Measurements from ENCODE around the gene RPL37A. TPM values are rescaled to one million over a fixed set of nuclear protein-coding genes. Genes with fewer than 3 reads are reported as not detected.

The RPL37A gene
- polyA plus RNA-seq (ENCODE audit: insufficient read length in 12 of 12), result 1,000 to 10,000 TPM in 11 of 12 donors, not detected in 1; 3,306 to 5,343 (median 4,126) TPM
- long read RNA-seq, donor 1, transcript RPL37A-210 (4 exons, 3,647 nt), result major isoform, 2,344 of 2,877 reads
- long read RNA-seq, donor 1, transcript RPL37A-201 (3 exons, 742 nt), result minor isoform, 342 of 2,877 reads
- long read RNA-seq, donor 1, transcript RPL37A-209 (3 exons, 1,701 nt), result minor isoform, 19 of 2,877 reads
- long read RNA-seq, donor 1, transcript RPL37A-208 (2 exons, 2,225 nt), result minor isoform, 9 of 2,877 reads
- long read RNA-seq, donor 1, partial matches to known transcripts, result 76 of 2,877 reads
- long read RNA-seq, donor 1, other reads (novel, unspliced or antisense), result 84 of 2,877 reads
- long read RNA-seq, donor 2, transcript RPL37A-210 (4 exons, 3,647 nt), result major isoform, 2,618 of 3,877 reads
- long read RNA-seq, donor 2, transcript RPL37A-209 (3 exons, 1,701 nt), result minor isoform, 24 of 3,877 reads
- long read RNA-seq, donor 2, transcript RPL37A-201 (3 exons, 742 nt), result minor isoform, 879 of 3,877 reads
- long read RNA-seq, donor 2, transcript RPL37A-208 (2 exons, 2,225 nt), result minor isoform, 16 of 3,877 reads
- long read RNA-seq, donor 2, partial matches to known transcripts, result 216 of 3,877 reads
- long read RNA-seq, donor 2, other reads (novel, unspliced or antisense), result 112 of 3,877 reads
- long read RNA-seq, donor 3, transcript RPL37A-209 (3 exons, 1,701 nt), result minor isoform, 8 of 1,945 reads
- long read RNA-seq, donor 3, transcript RPL37A-201 (3 exons, 742 nt), result minor isoform, 274 of 1,945 reads
- long read RNA-seq, donor 3, transcript RPL37A-210 (4 exons, 3,647 nt), result major isoform, 1,558 of 1,945 reads
- long read RNA-seq, donor 3, partial matches to known transcripts, result 49 of 1,945 reads
- long read RNA-seq, donor 3, other reads (novel, unspliced or antisense), result 50 of 1,945 reads
- long read RNA-seq, donor 4, transcript RPL37A-210 (4 exons, 3,647 nt), result major isoform, 1,359 of 1,729 reads
- long read RNA-seq, donor 4, transcript RPL37A-209 (3 exons, 1,701 nt), result minor isoform, 12 of 1,729 reads
- long read RNA-seq, donor 4, transcript RPL37A-208 (2 exons, 2,225 nt), result minor isoform, 11 of 1,729 reads
- long read RNA-seq, donor 4, transcript RPL37A-201 (3 exons, 742 nt), result minor isoform, 251 of 1,729 reads
- long read RNA-seq, donor 4, partial matches to known transcripts, result 33 of 1,729 reads
- long read RNA-seq, donor 4, other reads (novel, unspliced or antisense), result 59 of 1,729 reads
- long read RNA-seq, donor 5, transcript RPL37A-210 (4 exons, 3,647 nt), result major isoform, 2,325 of 3,029 reads
- long read RNA-seq, donor 5, transcript RPL37A-208 (2 exons, 2,225 nt), result minor isoform, 7 of 3,029 reads
- long read RNA-seq, donor 5, transcript RPL37A-209 (3 exons, 1,701 nt), result minor isoform, 17 of 3,029 reads
- long read RNA-seq, donor 5, transcript RPL37A-201 (3 exons, 742 nt), result minor isoform, 510 of 3,029 reads
- long read RNA-seq, donor 5, partial matches to known transcripts, result 92 of 3,029 reads
- long read RNA-seq, donor 5, other reads (novel, unspliced or antisense), result 72 of 3,029 reads
- long read RNA-seq, donor 6, transcript RPL37A-208 (2 exons, 2,225 nt), result minor isoform, 11 of 2,421 reads
- long read RNA-seq, donor 6, transcript RPL37A-209 (3 exons, 1,701 nt), result minor isoform, 14 of 2,421 reads
- long read RNA-seq, donor 6, transcript RPL37A-201 (3 exons, 742 nt), result minor isoform, 512 of 2,421 reads
- long read RNA-seq, donor 6, transcript RPL37A-210 (4 exons, 3,647 nt), result major isoform, 1,729 of 2,421 reads
- long read RNA-seq, donor 6, partial matches to known transcripts, result 82 of 2,421 reads
- long read RNA-seq, donor 6, other reads (novel, unspliced or antisense), result 67 of 2,421 reads
- long read RNA-seq, donor 7, transcript RPL37A-209 (3 exons, 1,701 nt), result minor isoform, 10 of 1,967 reads
- long read RNA-seq, donor 7, transcript RPL37A-201 (3 exons, 742 nt), result minor isoform, 308 of 1,967 reads
- long read RNA-seq, donor 7, transcript RPL37A-210 (4 exons, 3,647 nt), result major isoform, 1,554 of 1,967 reads
- long read RNA-seq, donor 7, transcript RPL37A-208 (2 exons, 2,225 nt), result minor isoform, 9 of 1,967 reads
- long read RNA-seq, donor 7, partial matches to known transcripts, result 35 of 1,967 reads
- long read RNA-seq, donor 7, other reads (novel, unspliced or antisense), result 48 of 1,967 reads
- long read RNA-seq, donor 8, transcript RPL37A-210 (4 exons, 3,647 nt), result major isoform, 2,438 of 3,153 reads
- long read RNA-seq, donor 8, transcript RPL37A-209 (3 exons, 1,701 nt), result minor isoform, 20 of 3,153 reads
- long read RNA-seq, donor 8, transcript RPL37A-208 (2 exons, 2,225 nt), result minor isoform, 9 of 3,153 reads
- long read RNA-seq, donor 8, transcript RPL37A-201 (3 exons, 742 nt), result minor isoform, 491 of 3,153 reads
- long read RNA-seq, donor 8, partial matches to known transcripts, result 91 of 3,153 reads
- long read RNA-seq, donor 8, other reads (novel, unspliced or antisense), result 101 of 3,153 reads
- long read RNA-seq, donor 9, transcript RPL37A-201 (3 exons, 742 nt), result minor isoform, 680 of 2,755 reads
- long read RNA-seq, donor 9, transcript RPL37A-210 (4 exons, 3,647 nt), result major isoform, 1,893 of 2,755 reads
- long read RNA-seq, donor 9, transcript RPL37A-209 (3 exons, 1,701 nt), result minor isoform, 14 of 2,755 reads
- long read RNA-seq, donor 9, transcript RPL37A-208 (2 exons, 2,225 nt), result minor isoform, 13 of 2,755 reads
- long read RNA-seq, donor 9, partial matches to known transcripts, result 86 of 2,755 reads
- long read RNA-seq, donor 9, other reads (novel, unspliced or antisense), result 62 of 2,755 reads
- long read RNA-seq, donor 10, transcript RPL37A-209 (3 exons, 1,701 nt), result minor isoform, 33 of 3,219 reads
- long read RNA-seq, donor 10, transcript RPL37A-201 (3 exons, 742 nt), result minor isoform, 554 of 3,219 reads
- long read RNA-seq, donor 10, transcript RPL37A-208 (2 exons, 2,225 nt), result minor isoform, 10 of 3,219 reads
- long read RNA-seq, donor 10, transcript RPL37A-210 (4 exons, 3,647 nt), result major isoform, 2,471 of 3,219 reads
- long read RNA-seq, donor 10, partial matches to known transcripts, result 85 of 3,219 reads
- long read RNA-seq, donor 10, other reads (novel, unspliced or antisense), result 64 of 3,219 reads
- long read RNA-seq, donor 11, transcript RPL37A-201 (3 exons, 742 nt), result minor isoform, 501 of 4,394 reads
- long read RNA-seq, donor 11, transcript RPL37A-208 (2 exons, 2,225 nt), result minor isoform, 29 of 4,394 reads
- long read RNA-seq, donor 11, transcript RPL37A-209 (3 exons, 1,701 nt), result minor isoform, 40 of 4,394 reads
- long read RNA-seq, donor 11, transcript RPL37A-210 (4 exons, 3,647 nt), result major isoform, 3,578 of 4,394 reads
- long read RNA-seq, donor 11, partial matches to known transcripts, result 150 of 4,394 reads
- long read RNA-seq, donor 11, other reads (novel, unspliced or antisense), result 92 of 4,394 reads

DNA sequence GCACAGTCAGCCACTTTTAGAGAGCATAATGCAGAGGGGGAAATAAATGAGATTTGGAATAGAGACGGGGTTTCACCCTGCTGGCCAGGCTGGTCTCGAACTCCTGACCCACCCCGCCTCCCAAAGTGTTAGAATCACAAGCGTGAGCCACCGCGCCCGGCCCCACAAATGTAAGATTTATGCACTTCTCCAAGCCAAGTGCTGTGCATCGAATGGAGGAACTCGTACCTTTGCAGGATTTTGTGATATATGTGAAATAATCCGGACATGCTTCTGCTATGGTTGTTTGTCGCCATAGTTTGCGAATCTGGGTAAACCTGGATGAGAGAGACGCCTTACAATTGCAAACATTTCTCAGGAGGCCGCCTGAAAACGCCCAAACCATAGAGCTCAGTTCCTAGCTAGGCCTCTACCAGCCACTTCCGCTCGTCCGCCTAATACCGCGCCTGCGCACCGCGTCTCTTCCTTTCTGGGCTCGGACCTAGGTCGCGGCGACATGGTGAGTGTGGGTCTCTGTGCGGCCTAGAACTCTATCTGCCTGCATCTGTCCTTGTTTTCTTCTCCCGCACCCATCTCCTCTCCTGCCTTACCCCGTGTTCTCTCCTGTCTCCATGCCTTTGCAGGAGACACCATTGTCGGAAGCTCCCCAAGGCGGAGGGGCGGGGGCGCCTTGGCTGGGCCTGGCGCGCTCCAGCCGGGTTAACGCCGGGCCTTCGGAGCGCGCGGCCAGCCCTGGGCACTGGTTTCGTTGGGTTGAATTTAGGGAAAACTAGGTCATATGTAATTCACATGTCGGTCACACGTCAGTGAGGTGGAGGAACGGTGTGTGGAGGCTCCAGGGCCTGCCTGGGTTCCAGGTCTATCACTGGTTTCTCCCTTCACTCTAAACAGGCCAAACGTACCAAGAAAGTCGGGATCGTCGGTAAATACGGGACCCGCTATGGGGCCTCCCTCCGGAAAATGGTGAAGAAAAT lies at the start of gene RPL37A:
TSS of gene RPL37A (plus strand) at position 466 of the 974 bp plus-strand sequence. CDS start at position 497, 31 bp downstream.
- peak; percentile 98 for DNase-seq

DNA sequence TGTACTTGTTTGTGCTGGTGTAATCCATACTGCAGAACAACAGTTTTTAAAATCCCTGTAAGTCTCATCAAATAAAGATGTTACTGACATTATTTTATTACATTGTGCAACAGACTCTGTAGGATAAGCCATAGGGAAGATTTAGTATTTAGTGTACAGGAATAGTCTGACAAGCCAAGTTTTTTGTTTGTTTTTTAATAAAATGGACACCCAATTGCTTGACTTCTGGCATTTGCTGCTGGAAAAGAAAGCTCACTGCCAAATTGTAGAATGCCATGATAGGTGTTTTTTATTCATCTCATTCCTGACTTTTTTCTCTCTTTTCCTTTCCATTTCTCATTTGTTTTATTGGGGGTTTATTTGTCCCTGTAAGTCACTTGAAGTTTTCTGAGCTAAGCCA lies 48.3 kb upstream of the RPL37A start:
- DNase-seq, result no peak

DNA sequence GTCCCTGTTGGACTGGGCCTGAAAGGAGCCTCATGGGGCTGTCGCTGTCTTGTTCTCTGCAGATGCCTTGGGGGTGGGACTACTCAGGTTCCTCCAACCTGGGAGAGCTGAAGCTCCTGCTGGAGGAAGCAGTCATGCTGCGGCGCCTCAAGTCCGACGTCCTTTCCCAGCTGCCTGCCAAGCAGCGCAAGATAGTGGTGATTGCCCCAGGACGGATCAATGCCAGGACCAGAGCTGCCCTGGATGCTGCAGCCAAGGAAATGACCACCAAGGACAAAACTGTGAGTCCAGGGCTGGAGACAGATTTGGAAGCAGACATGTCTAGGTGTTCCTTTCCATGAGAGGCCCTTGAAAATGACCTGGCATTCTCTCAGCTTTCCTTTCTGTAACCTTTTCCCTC lies 47.9 kb upstream of the RPL37A start:
- DNase-seq, result no peak

DNA sequence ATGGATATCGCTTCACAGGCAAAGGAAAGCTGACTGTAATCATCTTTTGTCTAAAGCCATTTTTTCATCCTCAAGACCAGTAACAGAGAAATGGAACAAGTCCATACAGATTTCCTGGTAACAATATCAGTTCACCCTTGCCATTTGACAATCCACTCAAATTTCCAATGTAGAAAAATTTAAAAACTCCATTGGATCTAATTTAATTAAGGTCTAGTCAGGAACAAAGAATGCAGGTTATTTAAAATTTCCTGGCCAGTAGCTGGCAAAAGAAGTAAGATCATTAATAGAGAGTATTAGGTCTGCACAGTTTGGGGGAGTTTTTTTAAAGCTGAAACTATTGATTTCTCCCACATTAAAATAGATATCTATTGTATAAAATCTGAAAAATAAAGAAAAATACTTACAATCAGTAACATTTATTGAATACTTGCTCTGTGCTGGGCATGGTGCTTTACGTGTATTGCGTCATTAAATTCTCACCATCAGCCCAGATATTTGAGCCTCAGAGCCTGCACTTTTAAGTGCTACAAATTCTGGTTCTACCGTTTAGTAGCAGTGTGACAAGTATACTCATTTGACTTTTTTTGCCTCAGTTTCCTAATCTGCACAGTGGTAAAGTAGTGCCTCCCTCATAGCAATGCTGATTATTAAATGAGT lies 44.6 kb upstream of the RPL37A start:
- no peak for DNase-seq

DNA sequence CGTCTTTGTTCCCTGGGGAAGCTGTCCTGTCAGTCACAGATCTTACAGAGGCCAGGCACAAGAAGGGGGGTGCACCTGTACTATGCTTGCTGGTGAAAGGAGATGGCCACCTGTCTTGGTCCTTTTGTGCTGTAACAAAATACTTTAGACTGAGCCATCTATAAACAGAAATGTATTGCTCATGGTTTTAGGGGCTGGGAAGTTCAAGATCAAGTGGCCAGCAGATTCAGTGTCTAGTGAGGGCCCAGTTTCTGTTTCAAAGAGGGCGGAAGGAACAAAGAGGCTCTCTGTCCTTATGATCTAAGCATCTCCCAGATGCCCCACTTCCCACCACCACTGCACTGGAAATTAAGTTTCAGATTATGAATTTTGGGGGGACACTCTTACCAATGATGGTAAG lies 35.5 kb upstream of the RPL37A start:
- DNase-seq, result no peak

DNA sequence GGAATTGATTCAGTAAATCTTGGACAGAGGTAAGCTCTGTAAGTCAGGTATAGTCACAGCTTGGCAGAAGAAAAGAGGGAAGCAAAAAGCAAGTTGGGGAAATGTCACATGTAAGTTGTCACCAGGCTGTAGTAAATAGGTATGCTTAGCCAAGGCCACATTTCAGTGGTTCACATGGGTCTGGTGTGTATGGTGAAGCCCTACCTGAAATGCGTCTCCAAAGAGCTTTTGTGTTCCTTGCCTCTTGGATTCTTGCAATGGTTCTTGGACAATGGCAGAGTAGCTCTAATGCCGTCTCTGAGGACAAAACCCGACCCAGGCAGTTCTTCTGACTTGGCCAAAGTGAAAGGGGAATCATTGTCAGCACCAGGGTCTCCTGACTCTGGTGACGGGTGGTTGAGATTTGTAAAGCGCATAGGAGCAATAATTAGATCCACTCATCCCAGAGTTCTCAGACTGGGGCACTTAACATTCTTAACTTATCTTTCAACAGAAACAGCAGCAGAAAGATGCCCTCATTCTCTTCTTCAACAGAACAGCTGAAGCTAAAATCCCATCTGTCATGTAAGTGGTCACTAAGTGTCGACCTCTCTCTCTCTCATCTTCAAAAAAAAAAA lies 34.4 kb upstream of the RPL37A start:
- no peak for DNase-seq

DNA sequence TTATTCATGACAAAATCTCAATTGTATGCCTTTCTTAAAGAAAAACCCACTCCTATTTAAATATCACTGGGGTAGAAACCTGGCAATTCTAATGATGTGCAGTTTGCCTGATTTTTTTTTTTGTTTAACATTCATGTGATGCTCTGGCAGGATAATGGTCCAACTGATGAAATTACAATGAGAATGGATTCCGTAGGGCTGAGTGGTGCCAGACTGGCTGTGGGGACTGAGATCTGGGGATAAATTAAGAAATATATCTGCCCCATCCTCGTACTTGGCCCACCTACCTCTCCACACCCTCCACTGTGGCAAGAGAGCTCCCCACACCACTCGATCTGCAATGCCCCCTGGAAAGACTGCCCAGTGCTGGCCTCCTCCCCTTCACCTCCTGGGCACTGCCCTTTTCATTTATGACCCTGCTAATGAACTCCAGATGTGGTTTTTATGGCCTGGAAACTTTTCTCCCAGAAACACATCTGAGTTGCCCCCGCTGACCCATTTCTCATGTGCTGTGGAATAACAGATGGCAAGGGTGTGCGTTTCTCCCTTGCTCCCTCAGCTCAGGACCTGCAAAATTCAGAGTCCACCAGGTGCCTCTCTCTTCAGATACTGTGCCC lies 33.0 kb upstream of the RPL37A start:
- DNase-seq, result no peak

DNA sequence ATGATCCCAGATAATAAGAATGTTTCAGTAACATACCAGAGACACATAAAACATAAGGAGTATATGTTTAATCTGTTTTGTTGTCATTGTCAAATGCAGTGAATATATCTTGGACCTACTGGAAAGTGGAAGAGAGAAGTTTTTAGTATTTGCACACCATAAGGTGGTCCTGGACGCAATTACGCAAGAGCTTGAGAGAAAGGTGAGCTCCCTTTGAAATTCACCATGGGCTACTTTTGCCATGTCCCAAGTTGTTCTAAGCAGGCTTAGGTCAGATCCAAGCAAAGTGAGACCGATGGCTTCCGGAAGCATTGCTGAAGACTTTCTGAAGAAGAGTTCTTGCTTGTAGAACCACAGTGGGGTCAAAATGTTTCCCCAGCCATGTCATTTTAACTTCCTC lies 30.8 kb upstream of the RPL37A start:
- no peak for DNase-seq

DNA sequence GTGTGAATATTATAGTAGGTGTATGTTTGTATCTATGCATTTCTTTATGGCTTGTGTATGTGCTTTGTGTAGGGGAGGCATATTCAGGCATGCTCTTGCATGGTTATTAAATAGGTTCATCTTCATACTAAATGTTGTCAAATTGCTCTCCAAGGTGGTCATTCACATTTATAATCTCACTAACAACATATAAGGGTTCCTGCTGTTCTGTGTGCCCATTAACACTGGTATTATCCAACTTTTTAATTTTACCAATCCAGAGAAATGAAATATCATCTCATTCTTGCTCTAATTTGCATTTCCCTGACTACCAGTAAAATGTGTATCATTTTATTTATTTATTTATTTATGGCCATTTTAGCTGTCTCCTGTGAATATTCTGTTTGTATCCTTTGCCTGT lies 29.0 kb upstream of the RPL37A start:
- no peak for DNase-seq

DNA sequence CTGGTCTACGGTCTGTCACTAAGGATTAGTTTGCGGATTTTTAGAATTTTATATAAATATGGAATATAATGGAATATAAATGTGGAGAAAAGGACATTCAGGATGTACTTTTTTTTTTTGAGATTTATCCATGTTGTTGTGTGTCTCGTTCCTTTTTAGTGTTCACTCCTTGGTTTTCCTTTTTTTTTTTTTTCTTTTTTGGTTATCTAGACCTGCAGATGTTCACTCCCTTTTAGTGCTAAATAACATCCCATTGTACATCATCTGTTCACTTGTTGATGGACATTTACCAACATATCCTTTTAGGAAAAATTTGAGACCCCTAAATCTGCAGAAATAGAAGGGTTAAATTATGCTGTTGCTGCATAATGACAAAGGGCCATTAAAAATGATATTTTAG lies 25.5 kb upstream of the RPL37A start:
- no peak for DNase-seq

DNA sequence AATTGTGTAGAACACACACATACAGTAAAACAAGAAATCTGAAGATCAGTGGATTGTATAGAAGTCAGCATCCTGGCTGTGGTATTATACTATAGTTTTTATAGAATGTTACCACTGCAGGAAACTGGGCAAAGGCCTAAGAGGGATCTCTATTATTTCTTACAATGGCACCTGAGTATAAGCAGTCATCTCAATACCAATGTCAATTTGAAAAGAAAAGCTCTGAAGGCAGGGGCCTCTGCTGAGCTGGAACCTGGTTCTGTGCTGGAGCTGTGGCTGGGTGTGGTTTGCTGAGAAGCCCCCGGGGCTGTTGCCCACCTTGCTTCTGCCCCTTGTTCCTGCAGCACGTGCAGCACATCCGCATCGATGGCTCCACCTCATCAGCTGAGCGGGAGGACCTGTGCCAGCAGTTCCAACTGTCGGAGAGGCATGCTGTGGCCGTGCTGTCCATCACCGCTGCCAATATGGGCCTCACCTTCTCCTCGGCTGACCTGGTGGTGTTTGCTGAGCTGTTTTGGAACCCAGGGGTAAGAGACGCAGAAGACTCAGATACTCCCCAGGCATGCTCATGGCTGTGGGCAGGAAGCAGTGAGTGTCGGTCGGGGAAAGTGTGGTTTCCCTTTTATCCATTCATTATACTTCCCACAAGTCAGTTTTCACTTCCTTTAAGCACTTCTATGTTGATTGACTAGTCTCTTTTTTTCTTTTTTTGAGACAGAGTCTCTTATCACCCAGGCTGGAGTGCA lies 23.5 kb upstream of the RPL37A start:
- no peak for DNase-seq

DNA sequence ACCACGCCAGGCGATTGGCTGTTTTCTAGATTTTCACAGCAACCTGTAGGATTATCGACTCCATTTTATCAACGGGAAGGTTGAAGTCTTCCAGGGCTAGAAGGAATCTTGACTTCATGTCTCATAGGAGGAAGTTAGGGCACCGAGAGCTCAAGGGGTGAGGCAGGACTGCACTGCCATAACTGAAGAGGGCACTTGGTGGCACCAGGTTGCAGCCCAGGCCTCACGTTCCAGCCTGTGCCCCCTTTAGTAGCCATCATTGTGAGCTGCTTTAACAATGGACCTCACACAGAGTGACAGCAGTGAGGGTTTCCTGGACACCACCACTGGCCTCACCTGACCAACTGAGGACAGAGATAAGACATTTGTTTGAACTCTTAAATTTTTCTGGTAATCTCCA lies 22.9 kb upstream of the RPL37A start:
- no peak for DNase-seq

DNA sequence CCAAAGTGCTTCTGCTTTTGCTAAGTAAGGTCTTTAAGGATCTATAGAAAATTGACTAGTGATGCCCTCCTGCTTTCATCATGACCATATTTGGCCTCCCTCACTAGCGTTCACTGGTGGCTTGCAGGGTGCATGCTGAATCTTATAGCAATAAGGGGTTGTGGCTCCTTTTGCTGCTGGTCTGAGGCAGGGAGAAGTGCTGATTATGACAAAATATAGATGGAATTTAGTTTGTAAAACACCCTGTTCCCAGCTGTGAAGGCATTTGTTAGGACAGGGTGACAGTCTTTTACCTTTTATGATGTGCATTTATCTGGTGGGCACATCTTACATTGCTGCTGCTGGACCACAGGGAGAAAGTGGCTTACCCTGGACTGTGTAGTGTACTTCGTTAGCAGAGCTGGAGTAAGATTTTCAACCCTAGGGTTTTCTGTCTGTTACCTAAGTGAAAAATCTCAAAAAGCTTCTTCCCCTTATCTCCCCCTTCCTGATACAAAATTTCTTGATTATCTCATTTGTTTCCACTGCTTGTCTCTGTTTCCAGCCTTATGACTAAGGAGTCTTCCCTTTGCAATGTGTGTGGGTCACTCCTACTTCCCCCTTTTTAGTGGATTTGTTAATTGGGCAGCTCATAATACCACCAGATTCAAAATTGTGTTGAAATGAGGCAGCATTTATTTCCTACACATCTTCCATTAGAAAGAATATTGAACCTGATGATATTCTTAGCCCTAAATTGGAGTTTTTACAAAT lies 21.2 kb upstream of the RPL37A start:
- no peak for DNase-seq
